Testis (tissue), 3 donors: ENCODE results near the gene CDKN1A. TPM values are rescaled to one million over a fixed set of nuclear protein-coding genes. Genes with fewer than 3 reads are reported as not detected.
"Not testable (repeated sequence)": the region's sequence is repeated elsewhere in the genome, so short reads cannot be mapped to it uniquely, and the experiment has no call there.

Source experiments
- DNase-seq: peaks from one replicate; pipeline ENCODE4 v3.0.0-alpha.2; 2019
- H3K27ac ChIP-seq, 2 donors: fragments of 200-600 bp; sonication (generic); one replicate each; pipeline ENCODE4 v1.5.1; 2019
- H3K27me3 ChIP-seq: fragments of 200-600 bp; sonication (generic); one replicate; pipeline ENCODE4 v1.5.1; 2019
- H3K36me3 ChIP-seq: fragments of 200-600 bp; sonication (generic); one replicate; pipeline ENCODE4 v1.5.1; 2017; ENCODE audit warnings: low read depth; ENCODE audit errors: missing control alignments
- H3K4me1 ChIP-seq: fragments of 200-600 bp; sonication (generic); one replicate; pipeline ENCODE4 v1.5.1; 2019
- H3K4me3 ChIP-seq, 2 donors: fragments of 200-600 bp; sonication (generic); one replicate each; pipeline ENCODE4 v1.5.1; 2017 to 2019
- H3K9me3 ChIP-seq: fragments of 200-600 bp; sonication (generic); one replicate; pipeline ENCODE4 v1.5.1; 2017
- CTCF ChIP-seq, 3 experiments: fragments of 450-650 bp in 2 of 3; fragments of 200-600 bp in 1 of 3; sonication (generic) in 1 of 3; IDR thresholded peaks; one replicate each; pipeline ENCODE4 v1.5.1; 2016 to 2019; ENCODE audit warnings: antibody characterized with exemption in 3 of 3, mild to moderate bottlenecking in 2 of 3, moderate library complexity in 1 of 3
- POLR2A ChIP-seq: fragments of 450-650 bp; IDR thresholded peaks from one replicate; pipeline ENCODE4 v1.6.1; 2017; ENCODE audit warnings: antibody characterized with exemption, mild to moderate bottlenecking, moderate library complexity
- WGBS, 2 donors: methylation state at CpG; one replicate each; pipeline ENCODE4 v1.1.5; 2018; 5-methylcytosine and 5-hydroxymethylcytosine counted together
- intact Hi-C: fragments of 100-400 bp; cut with DNase I; formaldehyde crosslinking; loops from one replicate; pipeline ENCODE4 v1.15.1; 2023; ENCODE audit warnings: low total_unique reads
- polyA plus RNA-seq: library from polyadenylated mRNA; stranded (reverse); fragments of 350-450 nt; fragmentation: Illumina TruSeq; extraction: RNeasy Lipid Tissue Mini Kit (QIAGEN cat#74804); gene quantifications from one replicate; pipeline ENCODE4 v1.2.3, GENCODE V29; 2014; ENCODE audit warnings: low read depth, low replicate concordance; ENCODE audit not compliant: insufficient read depth
- total RNA-seq, 2 donors: library from RNA; depleted of rRNA; stranded (reverse); fragments of >200 nt; gene quantifications; one replicate each; pipeline ENCODE4 v1.2.3, GENCODE V29; 2016

The CDKN1A gene
- total and polyA plus RNA-seq, 3 donors from 2014 or later, result 64.2 to 154 (median 154) TPM

- DNase-seq, result no peak
- intact Hi-C loops, result no loop called here
- no peak for TF ChIP-seq POLR2A
- no peak for TF ChIP-seq CTCF (IDR thresholded peaks at IDR 0.05)
- WGBS, 2 donors, result 92 to 100% methylated on average over 1 to 14 of the region's 15 CpGs
- Histone ChIP-seq H3K27ac (no peak overlapping the region), H3K9me3 (no peaks in the 10 kb centered on the region), H3K36me3 (no peaks in the 10 kb centered on the region), H3K4me1 (peaks cover 3% of the 10 kb centered on the region), H3K4me3 (no peak overlapping the region), H3K27me3 (no peaks in the 10 kb centered on the region)
Measured at GRCh38 chr6:36721369-36722140, 43.0 kb downstream of the CDKN1A start.

GRCh38 chr6:36722365-36722764, 43.9 kb downstream of the CDKN1A start:
- H3K36me3 ChIP-seq, result no peaks in the 10 kb centered on the region
- no peaks in the 10 kb centered on the region for H3K9me3 ChIP-seq
- 93 to 97% methylated on average over 7 to 10 of the region's 10 CpGs for WGBS, 2 donors
- no peak overlapping the region for H3K4me3 ChIP-seq
- intact Hi-C loops, result no loop called here
- TF ChIP-seq POLR2A (no peak), CTCF (IDR thresholded peaks at IDR 0.05) (no peak)
- H3K4me1 ChIP-seq, result peaks cover 3% of the 10 kb centered on the region
- H3K27ac ChIP-seq, result no peak overlapping the region
- H3K27me3 ChIP-seq, result no peaks in the 10 kb centered on the region
- DNase-seq, result no peak

GRCh38 chr6:36722879-36723278, 44.4 kb downstream of the CDKN1A start:
- H3K27ac ChIP-seq, result no peak overlapping the region
- 97 to 98% methylated on average over 2 of the region's 2 CpGs for WGBS, 2 donors
- no peak for DNase-seq
- intact Hi-C loops, result no loop called here
- TF ChIP-seq POLR2A (no peak), CTCF (IDR thresholded peaks at IDR 0.05) (no peak)
- H3K27me3 ChIP-seq, result no peaks in the 10 kb centered on the region
- no peak overlapping the region for H3K4me3 ChIP-seq
- no peaks in the 10 kb centered on the region for H3K36me3 ChIP-seq
- no peaks in the 10 kb centered on the region for H3K9me3 ChIP-seq
- H3K4me1 ChIP-seq, result peaks cover 3% of the 10 kb centered on the region

GRCh38 chr6:36723992-36724391, 45.5 kb downstream of the CDKN1A start:
- intact Hi-C loops, H3K4me3 ChIP-seq, H3K36me3 ChIP-seq, H3K4me1 ChIP-seq, H3K27ac ChIP-seq, DNase-seq, H3K9me3 ChIP-seq, H3K27me3 ChIP-seq: not testable (repeated sequence)
- 91 to 93% methylated on average over 4 of the region's 4 CpGs for WGBS, 2 donors

- Histone ChIP-seq H3K4me3 (no peak overlapping the region), H3K36me3 (no peaks in the 10 kb centered on the region), H3K27ac (no peak overlapping the region), H3K4me1 (peaks cover 3% of the 10 kb centered on the region), H3K27me3 (no peaks in the 10 kb centered on the region), H3K9me3 (no peaks in the 10 kb centered on the region)
- TF ChIP-seq CTCF (IDR thresholded peaks at IDR 0.05), result peak; percentile 39 to 64 (median 59)
- TF ChIP-seq POLR2A, result no peak
- WGBS, 2 donors, result 45 to 55% methylated on average over 13 of the region's 13 CpGs
- intact Hi-C loops, result no loop called here
- peak; percentile 89 for DNase-seq
Measured at GRCh38 chr6:36724514-36725390, 46.2 kb downstream of the CDKN1A start.
